GM18909 (cell line): Measurements from ENCODE around the gene SCP2.

Source experiments
- ATAC-seq: cut with Tn5 transposase; IDR thresholded peaks from one replicate; pipeline ENCODE4 v1.9.1; 2021; ENCODE audit warnings: mild to moderate bottlenecking; ENCODE audit not compliant: unreplicated experiment, poor library complexity

SCP2 gene

GRCh38 chr1:52927212-52928014 is at the start of gene SCP2:
Gene SCP2 (plus strand): TSS chr1:52927276. CDS start chr1:52927397, 121 bp downstream.
- peak; percentile 72 for ATAC-seq

GRCh38 chr1:52877554-52877953 is 49.5 kb upstream of the SCP2 start:
- no peak for ATAC-seq

GRCh38 chr1:52880206-52880605 is 46.9 kb upstream of the SCP2 start:
- ATAC-seq = no peak

GRCh38 chr1:52887483-52887882 is 39.6 kb upstream of the SCP2 start:
- ATAC-seq = no peak

- no peak for ATAC-seq
These were observed 34.5 kb upstream of the SCP2 start for GRCh38 chr1:52892424-52893215.

GRCh38 chr1:52899445-52899894 is 27.6 kb upstream of the SCP2 start:
- ATAC-seq = no peak

- ATAC-seq = no peak
These were observed 26.7 kb upstream of the SCP2 start for GRCh38 chr1:52900402-52900801.

GRCh38 chr1:52901384-52901783 is 25.7 kb upstream of the SCP2 start:
- ATAC-seq = no peak

GRCh38 chr1:52904208-52904926 is 22.7 kb upstream of the SCP2 start:
- ATAC-seq = no peak

- ATAC-seq = no peak
These were observed 22.0 kb upstream of the SCP2 start for GRCh38 chr1:52904927-52905698.

GRCh38 chr1:52906135-52906603 is 20.9 kb upstream of the SCP2 start:
- no peak for ATAC-seq

- no peak for ATAC-seq
These were observed 19.8 kb upstream of the SCP2 start for GRCh38 chr1:52907068-52907811.

GRCh38 chr1:52907812-52908153 is 19.3 kb upstream of the SCP2 start:
- no peak for ATAC-seq

- no peak for ATAC-seq
These were observed 15.5 kb upstream of the SCP2 start for GRCh38 chr1:52911541-52911940.

- no peak for ATAC-seq
These were observed 14.1 kb upstream of the SCP2 start for GRCh38 chr1:52913014-52913413.

- ATAC-seq = no peak
These were observed 13.5 kb upstream of the SCP2 start for GRCh38 chr1:52913537-52913936.

GRCh38 chr1:52914463-52914862 is 12.6 kb upstream of the SCP2 start:
- ATAC-seq = no peak

GRCh38 chr1:52915211-52915854 is 11.7 kb upstream of the SCP2 start:
- no peak for ATAC-seq

- ATAC-seq = no peak
These were observed 11.2 kb upstream of the SCP2 start for GRCh38 chr1:52915855-52916220.
